Muscle layer of duodenum (tissue), 2 donors: ENCODE measurements around the gene IPO8.

ENCODE experiments used
- H3K27ac ChIP-seq: one replicate; pipeline ENCODE4 v1.7.0; 2013; ENCODE audit warnings: mild to moderate bottlenecking, low read length
- H3K27me3 ChIP-seq: one replicate; pipeline ENCODE4 v1.7.0; 2013; ENCODE audit warnings: low read depth, mild to moderate bottlenecking, control low read depth, low read length
- H3K36me3 ChIP-seq, 2 donors: one replicate each; pipeline ENCODE4 v1.7.0; 2013; ENCODE audit warnings: low read length in 2 of 2, control low read depth in 1 of 2, mild to moderate bottlenecking in 1 of 2; ENCODE audit not compliant: insufficient read depth in 2 of 2, control insufficient read depth in 1 of 2
- H3K4me1 ChIP-seq, 2 donors: one replicate each; pipeline ENCODE4 v1.7.0; 2013; ENCODE audit warnings: low read length in 2 of 2, mild to moderate bottlenecking in 2 of 2, control low read depth in 1 of 2, moderate library complexity in 1 of 2; ENCODE audit not compliant: insufficient read depth in 2 of 2, control insufficient read depth in 1 of 2
- H3K4me3 ChIP-seq, 2 donors: one replicate each; pipeline ENCODE4 v1.7.0; 2013; ENCODE audit warnings: low read length in 2 of 2, low read depth in 1 of 2, mild to moderate bottlenecking in 1 of 2
- H3K9me3 ChIP-seq, 2 donors: one replicate each; pipeline ENCODE4 v1.7.0; 2013; ENCODE audit warnings: low read length in 2 of 2, control low read depth in 1 of 2, mild to moderate bottlenecking in 1 of 2; ENCODE audit not compliant: control insufficient read depth in 1 of 2
- donor health status: healthy.

IPO8 gene

GRCh38 chr12:30695199-30696102 lies at the start of gene IPO8:
Gene IPO8 (minus strand): TSS chr12:30695869. CDS start chr12:30695647, 222 bp downstream.
- Histone ChIP-seq H3K4me1 (peaks cover 19 to 28% of the 10 kb centered on the region in 2 donors), H3K36me3 (no peaks in the 10 kb centered on the region), H3K9me3 (no peaks in the 10 kb centered on the region), H3K4me3 (peak within 1 kb of the TSS; percentile 86 to 98), H3K27me3 (no peaks in the 10 kb centered on the region), H3K27ac (peak within 1 kb of the TSS; percentile 89)

- Histone ChIP-seq H3K4me3 (no peak overlapping the region), H3K9me3 (no peaks in the 10 kb centered on the region), H3K27ac (no peak overlapping the region), H3K36me3 (peaks cover 0 to 9% of the 10 kb centered on the region in 2 donors), H3K27me3 (no peaks in the 10 kb centered on the region), H3K4me1 (no peaks in the 10 kb centered on the region)
Measured at GRCh38 chr12:30744321-30744720, 48.7 kb upstream of the IPO8 start.

- no peaks in the 10 kb centered on the region for H3K4me1 ChIP-seq
- H3K4me3 ChIP-seq, result no peak overlapping the region
- H3K36me3 ChIP-seq, result peaks cover 0 to 14% of the 10 kb centered on the region in 2 donors
- no peak overlapping the region for H3K27ac ChIP-seq
- no peaks in the 10 kb centered on the region for H3K27me3 ChIP-seq
- no peaks in the 10 kb centered on the region for H3K9me3 ChIP-seq
Measured at GRCh38 chr12:30740274-30740673, 44.6 kb upstream of the IPO8 start.

GRCh38 chr12:30739020-30739419 lies 43.4 kb upstream of the IPO8 start:
- no peak overlapping the region for H3K4me3 ChIP-seq
- H3K27ac ChIP-seq, result no peak overlapping the region
- no peaks in the 10 kb centered on the region for H3K27me3 ChIP-seq
- H3K4me1 ChIP-seq, result no peaks in the 10 kb centered on the region
- no peaks in the 10 kb centered on the region for H3K9me3 ChIP-seq
- peaks cover 0 to 18% of the 10 kb centered on the region in 2 donors for H3K36me3 ChIP-seq

GRCh38 chr12:30732954-30733637 lies 37.4 kb upstream of the IPO8 start:
- no peak overlapping the region for H3K27ac ChIP-seq
- no peaks in the 10 kb centered on the region for H3K4me1 ChIP-seq
- H3K36me3 ChIP-seq, result peaks cover 3 to 23% of the 10 kb centered on the region in 2 donors
- no peaks in the 10 kb centered on the region for H3K27me3 ChIP-seq
- no peaks in the 10 kb centered on the region for H3K9me3 ChIP-seq
- H3K4me3 ChIP-seq, result no peak overlapping the region

- H3K27ac ChIP-seq, result no peak overlapping the region
- no peak overlapping the region for H3K4me3 ChIP-seq
- peaks cover 0 to 3% of the 10 kb centered on the region in 2 donors for H3K4me1 ChIP-seq
- no peaks in the 10 kb centered on the region for H3K9me3 ChIP-seq
- H3K36me3 ChIP-seq, result peaks cover 3 to 19% of the 10 kb centered on the region in 2 donors
- no peaks in the 10 kb centered on the region for H3K27me3 ChIP-seq
Measured at GRCh38 chr12:30730011-30730410, 34.3 kb upstream of the IPO8 start.

GRCh38 chr12:30729547-30729946 lies 33.9 kb upstream of the IPO8 start:
- Histone ChIP-seq H3K4me3 (no peak overlapping the region), H3K27me3 (no peaks in the 10 kb centered on the region), H3K9me3 (no peaks in the 10 kb centered on the region), H3K4me1 (peaks cover 0 to 3% of the 10 kb centered on the region in 2 donors), H3K27ac (no peak overlapping the region), H3K36me3 (peaks cover 3 to 16% of the 10 kb centered on the region in 2 donors)

- Histone ChIP-seq H3K36me3 (peaks cover 3 to 24% of the 10 kb centered on the region in 2 donors), H3K4me1 (peaks cover 0 to 3% of the 10 kb centered on the region in 2 donors), H3K9me3 (no peaks in the 10 kb centered on the region), H3K27ac (no peak overlapping the region), H3K27me3 (no peaks in the 10 kb centered on the region), H3K4me3 (no peak overlapping the region)
Measured at GRCh38 chr12:30726647-30727046, 31.0 kb upstream of the IPO8 start.

GRCh38 chr12:30725739-30726138 lies 30.1 kb upstream of the IPO8 start:
- Histone ChIP-seq H3K27ac (no peak overlapping the region), H3K27me3 (no peaks in the 10 kb centered on the region), H3K36me3 (peaks cover 3 to 24% of the 10 kb centered on the region in 2 donors), H3K4me3 (no peak overlapping the region), H3K9me3 (no peaks in the 10 kb centered on the region), H3K4me1 (peaks cover 0 to 3% of the 10 kb centered on the region in 2 donors)

GRCh38 chr12:30719060-30719459 lies 23.4 kb upstream of the IPO8 start:
- Histone ChIP-seq H3K27ac (no peak overlapping the region), H3K36me3 (peaks cover 22 to 44% of the 10 kb centered on the region in 2 donors), H3K27me3 (no peaks in the 10 kb centered on the region), H3K9me3 (no peaks in the 10 kb centered on the region), H3K4me3 (no peak overlapping the region), H3K4me1 (no peaks in the 10 kb centered on the region)

GRCh38 chr12:30707613-30708342 lies 12.1 kb upstream of the IPO8 start:
- peaks cover 20 to 30% of the 10 kb centered on the region in 2 donors for H3K36me3 ChIP-seq
- no peaks in the 10 kb centered on the region for H3K9me3 ChIP-seq
- H3K27me3 ChIP-seq, result no peaks in the 10 kb centered on the region
- no peaks in the 10 kb centered on the region for H3K4me1 ChIP-seq
- no peak overlapping the region for H3K27ac ChIP-seq
- H3K4me3 ChIP-seq, result no peak overlapping the region
